ENCODE results near the gene SLCO2A1. TPM values are rescaled to one million over a fixed set of nuclear protein-coding genes. Genes with fewer than 3 reads are reported as not detected.

The SLCO2A1 gene
- polyA plus RNA-seq, 1 experiment, result 5.4 TPM

- CTCF ChIA-PET, result interaction anchor here (1.2 kb wide), 1 partner anchor 11 kb away, joined by 3 read pairs; no protein-coding TSS in a partner anchor
- TF ChIP-seq CTCF (IDR thresholded peaks at IDR 0.05; ENCODE audit: insufficient read depth, low read depth, low read length), result no peak
Observed at GRCh38 chr3:133956982-133957381, 72.7 kb downstream of the SLCO2A1 start.

GRCh38 chr3:133956353-133956752, 73.4 kb downstream of the SLCO2A1 start:
- no peaks in the 10 kb centered on the region for H3K36me3 ChIP-seq (ENCODE audit: control insufficient read depth, insufficient read depth, low read length)
- ChIA-PET POLR2A (no interaction called here), CTCF (no interaction called here)
- no peak overlapping the region for H3K4me3 ChIP-seq (ENCODE audit: low read depth, low read length)
- no peak for TF ChIP-seq CTCF (IDR thresholded peaks at IDR 0.05; ENCODE audit: insufficient read depth, low read depth, low read length)
- no peak for DNase-seq (ENCODE audit: low read depth)
- H3K27me3 ChIP-seq (ENCODE audit: control insufficient read depth, insufficient read depth, low read length), result peaks cover 2% of the 10 kb centered on the region; the same call in 1 of the 2 replicates

More at GRCh38 chr3:133956982-133957381, 72.7 kb downstream of the SLCO2A1 start:
- no peaks in the 10 kb centered on the region for H3K36me3 ChIP-seq (ENCODE audit: control insufficient read depth, insufficient read depth, low read length)
- H3K27me3 ChIP-seq (ENCODE audit: control insufficient read depth, insufficient read depth, low read length), result no peaks in the 10 kb centered on the region
- DNase-seq (ENCODE audit: low read depth), result no peak
- POLR2A ChIA-PET, result no interaction called here
- H3K4me3 ChIP-seq (ENCODE audit: low read depth, low read length), result no peak overlapping the region

- TF ChIP-seq CTCF (IDR thresholded peaks at IDR 0.05; ENCODE audit: insufficient read depth, low read depth, low read length), result no peak
- Histone ChIP-seq H3K27me3 (ENCODE audit: control insufficient read depth, insufficient read depth, low read length) (peaks cover 2% of the 10 kb centered on the region; the same call in 1 of the 2 replicates), H3K36me3 (ENCODE audit: control insufficient read depth, insufficient read depth, low read length) (no peaks in the 10 kb centered on the region), H3K4me3 (ENCODE audit: low read depth, low read length) (no peak overlapping the region)
- DNase-seq (ENCODE audit: low read depth), result no peak
- POLR2A ChIA-PET, result no interaction called here
- CTCF ChIA-PET, result interaction anchor here (1.0 kb wide), 1 partner anchor 14 kb away, joined by 3 read pairs; no protein-coding TSS in a partner anchor
Observed at GRCh38 chr3:133955892-133956291, 73.8 kb downstream of the SLCO2A1 start.

GRCh38 chr3:133954717-133955360, 74.9 kb downstream of the SLCO2A1 start:
- no peak for DNase-seq (ENCODE audit: low read depth)
- no peak for TF ChIP-seq CTCF (IDR thresholded peaks at IDR 0.05; ENCODE audit: insufficient read depth, low read depth, low read length)
- Histone ChIP-seq H3K4me3 (ENCODE audit: low read depth, low read length) (no peak overlapping the region), H3K36me3 (ENCODE audit: control insufficient read depth, insufficient read depth, low read length) (no peaks in the 10 kb centered on the region), H3K27me3 (ENCODE audit: control insufficient read depth, insufficient read depth, low read length) (peaks cover 2% of the 10 kb centered on the region; the same call in 1 of the 2 replicates)
- POLR2A ChIA-PET, result no interaction called here
- CTCF ChIA-PET, result interaction anchor here (1.0 kb wide), 1 partner anchor 13 kb away, joined by 3 read pairs; no protein-coding TSS in a partner anchor

- POLR2A ChIA-PET, result interaction anchor here (0.7 kb wide), 1 partner anchor 24 kb away, joined by 3 read pairs; no protein-coding TSS in a partner anchor
- no peaks in the 10 kb centered on the region for H3K36me3 ChIP-seq (ENCODE audit: control insufficient read depth, insufficient read depth, low read length)
- DNase-seq (ENCODE audit: low read depth), result no peak
- H3K27me3 ChIP-seq (ENCODE audit: control insufficient read depth, insufficient read depth, low read length), result peaks cover 2% of the 10 kb centered on the region; the same call in 1 of the 2 replicates
- no peak overlapping the region for H3K4me3 ChIP-seq (ENCODE audit: low read depth, low read length)
- CTCF ChIA-PET, result no interaction called here
- TF ChIP-seq CTCF (IDR thresholded peaks at IDR 0.05; ENCODE audit: insufficient read depth, low read depth, low read length), result no peak
Observed at GRCh38 chr3:133953297-133953696, 76.4 kb downstream of the SLCO2A1 start.
